GM12878 (cell line): ENCODE results near the gene PLXNA4. TPM values are rescaled to one million over a fixed set of nuclear protein-coding genes. Genes with fewer than 3 reads are reported as not detected.

ENCODE experiments used
- ATAC-seq: fragments of 200-7000 bp; cut with Tn5 transposase; 3 replicates; pipeline ENCODE4 v1.9.1; 2020; ENCODE audit warnings: mild to moderate bottlenecking, moderate library complexity
- BruUV-seq: library from RNA; stranded (reverse); fragments of 400-500 nt; replicated peaks from 2 replicates; lab custom pipeline; 2021; lab: Mats Ljungman, UMichigan
- CTCF ChIA-PET: fragments of 300-600 bp; sonication (Branson Sonifier 250); formaldehyde crosslinking; extraction: SDS; loops from one replicate; lab custom pipeline; 2021; ENCODE audit warnings: inconsistent platforms; lab: Yijun Ruan, JAX
- POLR2A ChIA-PET: fragments of 350-600 bp; formaldehyde crosslinking; extraction: SDS; loops from one replicate; lab custom pipeline; 2021; ENCODE audit warnings: inconsistent platforms; lab: Charles Lee
- RAD21 ChIA-PET: fragments of 300-600 bp; sonication (Branson Sonifier 250); formaldehyde crosslinking; loops from one replicate; lab custom pipeline; 2023; ENCODE audit warnings: antibody characterized with exemption; ENCODE audit not compliant: unreplicated experiment; lab: Charles Lee
- SMC1A ChIA-PET: fragments of 300-600 bp; sonication (Branson Sonifier 250); formaldehyde crosslinking; loops from one replicate; lab custom pipeline; 2023; ENCODE audit not compliant: unreplicated experiment, uncharacterized antibody; lab: Charles Lee
- DNase-seq: peaks from one replicate; pipeline ENCODE4 v3.0.0-alpha.2; 2011; ENCODE audit warnings: low read depth, low spot score
- FAIRE-seq: peaks from 3 replicates; lab custom pipeline; 2011; peaks lifted over from hg19 to GRCh38; lab: Jason Lieb, UNC
- H2AFZ ChIP-seq: 2 replicates; pipeline ENCODE4 v1.6.0; 2011; ENCODE audit warnings: low read depth, low read length, control low read depth; ENCODE audit not compliant: control insufficient read depth
- H3K27ac ChIP-seq: 2 replicates; pipeline ENCODE4 v1.5.1; 2011; ENCODE audit warnings: control low read depth; ENCODE audit not compliant: control insufficient read depth, insufficient read depth
- H3K27me3 ChIP-seq, 2 experiments: replicated peaks in 1 of 2; 2 replicates each; pipeline versions ENCODE4 v1.6.0 to v1.6.1; 2011; ENCODE audit warnings: low read length in 1 of 2; ENCODE audit not compliant: control insufficient read depth in 2 of 2, insufficient read depth in 2 of 2
- H3K36me3 ChIP-seq, 2 experiments: 2 replicates each; pipeline ENCODE4 v1.5.1; 2011; ENCODE audit warnings: low read length in 1 of 2; ENCODE audit not compliant: control insufficient read depth in 2 of 2, insufficient read depth in 2 of 2
- H3K4me1 ChIP-seq: 2 replicates; pipeline ENCODE4 v1.6.1; 2011; ENCODE audit warnings: mild to moderate bottlenecking, low read length, moderate library complexity, mixed read lengths; ENCODE audit not compliant: control insufficient read depth, insufficient read depth
- H3K4me2 ChIP-seq: 2 replicates; pipeline ENCODE4 v1.6.0; 2011; ENCODE audit warnings: control low read depth; ENCODE audit not compliant: control insufficient read depth, insufficient read depth
- H3K4me3 ChIP-seq: fragments of 200-600 bp; sonication (generic); 2 replicates; pipeline ENCODE4 v1.5.1; 2016
- H3K79me2 ChIP-seq: 2 replicates; pipeline ENCODE4 v1.6.0; 2011; ENCODE audit warnings: low read length; ENCODE audit not compliant: control insufficient read depth, insufficient read depth
- H3K9ac ChIP-seq: 2 replicates; pipeline ENCODE4 v1.8.0; 2011; ENCODE audit warnings: low read length, control low read depth, mixed read lengths; ENCODE audit not compliant: control insufficient read depth, insufficient read depth
- H3K9me3 ChIP-seq: replicated peaks from 3 replicates; pipeline ENCODE4 v1.5.1; 2011; ENCODE audit warnings: mild to moderate bottlenecking, low read length; ENCODE audit not compliant: control insufficient read depth, insufficient read depth
- H4K20me1 ChIP-seq: 2 replicates; pipeline ENCODE4 v1.6.0; 2011; ENCODE audit not compliant: control insufficient read depth, insufficient read depth
- BCLAF1 ChIP-seq: fragments of 450-650 bp; IDR thresholded peaks from 2 replicates; pipeline ENCODE4 v1.6.1; 2017; ENCODE audit warnings: antibody characterized with exemption, mild to moderate bottlenecking, moderate library complexity
- CBX3 ChIP-seq: fragments of 200-600 bp; sonication (generic); IDR thresholded peaks from 2 replicates; pipeline ENCODE4 v1.6.1; 2016; ENCODE audit warnings: low read depth, borderline replicate concordance
- E2F8 ChIP-seq: fragments of 450-650 bp; IDR thresholded peaks from 2 replicates; pipeline ENCODE4 v1.6.1; 2018; ENCODE audit warnings: mild to moderate bottlenecking, low read depth, moderate library complexity; ENCODE audit not compliant: partially characterized antibody
- ESRRA ChIP-seq: IDR thresholded peaks from 2 replicates; pipeline ENCODE4 v1.6.1; 2012; ENCODE audit warnings: mild to moderate bottlenecking, low read length, improper control_type of control experiment
- FOXM1 ChIP-seq: IDR thresholded peaks from 2 replicates; pipeline ENCODE4 v1.6.1; 2012; ENCODE audit warnings: low read depth, mild to moderate bottlenecking, inconsistent platforms, low read length, moderate library complexity
- JUNB ChIP-seq: IDR thresholded peaks from 2 replicates; pipeline ENCODE4 v1.6.1; 2016; ENCODE audit warnings: antibody characterized with exemption, mild to moderate bottlenecking
- KAT2A ChIP-seq: conservative IDR thresholded peaks from 2 replicates; pipeline ENCODE4 v1.6.1; 2011; ENCODE audit warnings: low read depth, low read length; ENCODE audit not compliant: control insufficient read depth
- MTA3 ChIP-seq: IDR thresholded peaks from 2 replicates; pipeline ENCODE4 v1.6.1; 2012; ENCODE audit warnings: low read length, inconsistent platforms, borderline replicate concordance
- NFYA ChIP-seq: IDR thresholded peaks from 2 replicates; pipeline ENCODE4 v1.6.1; 2011; ENCODE audit warnings: low read depth, mild to moderate bottlenecking, low read length, improper control_type of control experiment, borderline replicate concordance
- RFX5 ChIP-seq: IDR thresholded peaks from 2 replicates; pipeline ENCODE4 v1.6.1; 2011; ENCODE audit warnings: low read depth, low read length, improper control_type of control experiment
- SMAD1 ChIP-seq: fragments of 450-650 bp; IDR thresholded peaks from 2 replicates; pipeline ENCODE4 v1.6.1; 2018; ENCODE audit warnings: mild to moderate bottlenecking, low read depth; ENCODE audit not compliant: partially characterized antibody
- SMAD5 ChIP-seq: IDR thresholded peaks from 2 replicates; pipeline ENCODE4 v1.6.1; 2016; ENCODE audit warnings: antibody characterized with exemption, low read depth
- WGBS: methylation state at CpG from one replicate; pipeline ENCODE4 v1.1.6; 2016; ENCODE audit warnings: low lambda C conversion rate; ENCODE audit not compliant: insufficient replicate concordance, insufficient coverage; ENCODE audit errors: missing lambda C conversion rate; 5-methylcytosine and 5-hydroxymethylcytosine counted together
- in situ Hi-C: fragments of 300-500 bp; cut with MboI; formaldehyde crosslinking; loops from 9 replicates; pipeline ENCODE4 v1.14.3; 2018; ENCODE audit warnings: mixed read lengths
- intact Hi-C: fragments of 100-400 bp; cut with micrococcal nuclease; formaldehyde crosslinking; loops from one replicate; pipeline ENCODE4 v1.14.2; 2022; ENCODE audit not compliant: unreplicated experiment
- polyA plus RNA-seq, 11 experiments: library from polyadenylated mRNA; depleted of rRNA in 4 of 11; unstranded in 6 of 11; stranded (reverse) in 5 of 11; fragments of >200 nt; fragmentation: Nextera tagmentation in 4 of 11; fragmentation: Illumina TruSeq in 1 of 11; extraction: Ambion mirVana in 4 of 11; extraction: Trizol in 1 of 11; gene quantifications; 1 replicate in 1 of 11; 2 replicates in 10 of 11; pipeline versions ENCODE4 v1.2.1 to v1.2.3, GENCODE V29; 2011 to 2016; ENCODE audit warnings: inconsistent platforms in 2 of 11, missing spikeins in 2 of 11, low read depth in 1 of 11
- total RNA-seq, 4 experiments: library from RNA; depleted of rRNA in 3 of 4; stranded (reverse); fragments of >200 nt in 3 of 4; fragmentation: Illumina TruSeq in 1 of 4; extraction: Trizol in 1 of 4; gene quantifications; 2 replicates each; pipeline versions ENCODE4 v1.2.1 to v1.2.3, GENCODE V29; 2013 to 2021
- TF ChIP-seq, protein P1 (sequence below): IDR thresholded peaks from 2 replicates; pipeline ENCODE4 v1.6.1; 2012; ENCODE audit warnings: improper control_type of control experiment, low read depth, low read length; ENCODE audit not compliant: insufficient replicate concordance

PLXNA4 gene
- total and polyA plus RNA-seq, 10 of the 15 experiments (the other 5 are each of a cell fraction or from before 2014, with no cell fraction given), result 0.03 TPM; not detected in 9

GRCh38 chr7:132083537-132084123 lies 492.6 kb downstream of the PLXNA4 start:
- Histone ChIP-seq H3K79me2 (no peaks in the 10 kb centered on the region), H2AFZ (no peak overlapping the region), H3K27me3 (peaks cover 0 to 2% of the 10 kb centered on the region in 2 experiments; a peak in 2 of 4 replicates), H4K20me1 (no peaks in the 10 kb centered on the region), H3K27ac (no peak overlapping the region), H3K36me3 (no peaks in the 10 kb centered on the region), H3K9me3 (no peaks in the 10 kb centered on the region), H3K4me2 (no peak overlapping the region), H3K9ac (no peak overlapping the region), H3K4me1 (no peaks in the 10 kb centered on the region), H3K4me3 (no peak overlapping the region)
- no TSS peak for BruUV-seq
- POLR2A ChIA-PET, result no interaction called here
- in situ Hi-C loops, result no loop called here
- SMC1A ChIA-PET, result no interaction called here
- FAIRE-seq (no peak), DNase-seq (no peak), ATAC-seq (no peak)
- CTCF ChIA-PET, result no interaction called here
- WGBS, result 20% methylated on average over 8 of the region's 8 CpGs
- RAD21 ChIA-PET, result no interaction called here
- intact Hi-C loops, result no loop called here
- TF ChIP-seq JUNB, result no peak
- TF ChIP-seq KAT2A, result no peak
- TF ChIP-seq CBX3, result no peak
- no peak for TF ChIP-seq NFYA
- TF ChIP-seq, protein P1, sequence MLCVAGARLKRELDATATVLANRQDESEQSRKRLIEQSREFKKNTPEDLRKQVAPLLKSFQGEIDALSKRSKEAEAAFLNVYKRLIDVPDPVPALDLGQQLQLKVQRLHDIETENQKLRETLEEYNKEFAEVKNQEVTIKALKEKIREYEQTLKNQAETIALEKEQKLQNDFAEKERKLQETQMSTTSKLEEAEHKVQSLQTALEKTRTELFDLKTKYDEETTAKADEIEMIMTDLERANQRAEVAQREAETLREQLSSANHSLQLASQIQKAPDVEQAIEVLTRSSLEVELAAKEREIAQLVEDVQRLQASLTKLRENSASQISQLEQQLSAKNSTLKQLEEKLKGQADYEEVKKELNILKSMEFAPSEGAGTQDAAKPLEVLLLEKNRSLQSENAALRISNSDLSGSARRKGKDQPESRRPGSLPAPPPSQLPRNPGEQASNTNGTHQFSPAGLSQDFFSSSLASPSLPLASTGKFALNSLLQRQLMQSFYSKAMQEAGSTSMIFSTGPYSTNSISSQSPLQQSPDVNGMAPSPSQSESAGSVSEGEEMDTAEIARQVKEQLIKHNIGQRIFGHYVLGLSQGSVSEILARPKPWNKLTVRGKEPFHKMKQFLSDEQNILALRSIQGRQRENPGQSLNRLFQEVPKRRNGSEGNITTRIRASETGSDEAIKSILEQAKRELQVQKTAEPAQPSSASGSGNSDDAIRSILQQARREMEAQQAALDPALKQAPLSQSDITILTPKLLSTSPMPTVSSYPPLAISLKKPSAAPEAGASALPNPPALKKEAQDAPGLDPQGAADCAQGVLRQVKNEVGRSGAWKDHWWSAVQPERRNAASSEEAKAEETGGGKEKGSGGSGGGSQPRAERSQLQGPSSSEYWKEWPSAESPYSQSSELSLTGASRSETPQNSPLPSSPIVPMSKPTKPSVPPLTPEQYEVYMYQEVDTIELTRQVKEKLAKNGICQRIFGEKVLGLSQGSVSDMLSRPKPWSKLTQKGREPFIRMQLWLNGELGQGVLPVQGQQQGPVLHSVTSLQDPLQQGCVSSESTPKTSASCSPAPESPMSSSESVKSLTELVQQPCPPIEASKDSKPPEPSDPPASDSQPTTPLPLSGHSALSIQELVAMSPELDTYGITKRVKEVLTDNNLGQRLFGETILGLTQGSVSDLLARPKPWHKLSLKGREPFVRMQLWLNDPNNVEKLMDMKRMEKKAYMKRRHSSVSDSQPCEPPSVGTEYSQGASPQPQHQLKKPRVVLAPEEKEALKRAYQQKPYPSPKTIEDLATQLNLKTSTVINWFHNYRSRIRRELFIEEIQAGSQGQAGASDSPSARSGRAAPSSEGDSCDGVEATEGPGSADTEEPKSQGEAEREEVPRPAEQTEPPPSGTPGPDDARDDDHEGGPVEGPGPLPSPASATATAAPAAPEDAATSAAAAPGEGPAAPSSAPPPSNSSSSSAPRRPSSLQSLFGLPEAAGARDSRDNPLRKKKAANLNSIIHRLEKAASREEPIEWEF, result no peak
- no peak for TF ChIP-seq SMAD5
- TF ChIP-seq RFX5, result no peak
- no peak for TF ChIP-seq E2F8
- no peak for TF ChIP-seq BCLAF1
- TF ChIP-seq MTA3, result no peak
- TF ChIP-seq ESRRA, result no peak
- TF ChIP-seq SMAD1, result no peak
- no peak for TF ChIP-seq FOXM1
